Progenitor cell of endocrine pancreas (in vitro differentiated cells): ENCODE results near the gene KCTD5. TPM values are rescaled to one million over a fixed set of nuclear protein-coding genes. Genes with fewer than 3 reads are reported as not detected.
"Not testable (repeated sequence)": the region's sequence is repeated elsewhere in the genome, so short reads cannot be mapped to it uniquely, and the experiment has no call there.

Experiments
- DNase-seq: peaks from one replicate; pipeline ENCODE4 v3.0.0; 2021; ENCODE audit warnings: low spot score; ENCODE audit not compliant: unreplicated experiment
- H3K27ac Mint-ChIP-seq: 2 replicates; pipeline ENCODE4 v1.8.0; 2021; ENCODE audit warnings: mild to moderate bottlenecking, moderate library complexity, mixed read lengths
- H3K27me3 Mint-ChIP-seq: 2 replicates; pipeline ENCODE4 v1.8.0; 2021; ENCODE audit warnings: mixed read lengths
- H3K36me3 Mint-ChIP-seq: 2 replicates; pipeline ENCODE4 v1.8.0; 2022; ENCODE audit warnings: mixed read lengths; ENCODE audit not compliant: insufficient read depth
- H3K4me1 Mint-ChIP-seq: 2 replicates; pipeline ENCODE4 v1.8.0; 2021; ENCODE audit warnings: low read depth, mixed read lengths
- H3K4me3 Mint-ChIP-seq: 2 replicates; pipeline ENCODE4 v1.8.0; 2021; ENCODE audit warnings: low read depth, mild to moderate bottlenecking, moderate library complexity, mixed read lengths
- H3K9me3 Mint-ChIP-seq: 2 replicates; pipeline ENCODE4 v1.8.0; 2021; ENCODE audit warnings: low read depth, mixed read lengths
- total RNA-seq: library from RNA; stranded (reverse); gene quantifications from 2 replicates; pipeline ENCODE4 v1.2.1, GENCODE V29; 2021
- TF ChIP-seq, protein P1 (sequence below): fragments of 200-600 bp; sonication (generic); IDR thresholded peaks from one replicate; pipeline ENCODE4 v1.5.0; 2021; ENCODE audit warnings: antibody characterized with exemption, mild to moderate bottlenecking; ENCODE audit not compliant: unreplicated experiment

The KCTD5 gene
- total RNA-seq, 1 donor from 2014 or later, result 21.4 TPM

DNA sequence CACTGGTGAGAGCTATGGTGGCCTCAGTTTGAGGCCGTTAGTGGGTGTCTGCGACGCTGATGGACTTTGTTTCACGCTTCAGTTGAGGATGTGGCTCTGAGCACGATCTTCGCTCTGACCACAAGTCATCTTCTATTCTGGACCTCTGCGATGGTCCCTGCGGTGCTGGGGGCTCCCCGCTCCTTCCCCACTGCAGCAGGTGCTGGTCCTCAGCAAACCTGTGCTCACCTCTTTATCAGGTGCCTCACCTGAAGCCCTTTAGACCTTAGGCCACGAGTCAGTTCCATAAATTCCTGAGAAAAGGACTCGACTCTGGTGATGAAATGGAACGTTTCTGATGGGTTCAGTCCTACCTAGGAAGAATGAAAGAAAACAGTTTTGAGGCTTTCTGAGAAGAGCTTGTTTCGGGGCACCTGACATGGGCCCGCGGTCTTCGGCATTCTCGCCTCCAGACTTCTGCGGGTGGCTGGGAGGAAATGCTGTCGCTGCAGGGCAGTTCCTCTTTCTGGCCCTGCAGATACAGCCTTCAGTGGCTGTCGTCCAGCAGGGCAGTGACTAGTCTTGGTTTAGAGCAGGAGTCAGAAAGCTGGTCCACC, 4.7 kb downstream of the KCTD5 start:
- no peak overlapping the region for H3K27ac Mint-ChIP-seq
- peaks cover 5% of the 10 kb centered on the region for H3K4me1 Mint-ChIP-seq
- H3K36me3 Mint-ChIP-seq, result no peaks in the 10 kb centered on the region
- TF ChIP-seq, protein P1, sequence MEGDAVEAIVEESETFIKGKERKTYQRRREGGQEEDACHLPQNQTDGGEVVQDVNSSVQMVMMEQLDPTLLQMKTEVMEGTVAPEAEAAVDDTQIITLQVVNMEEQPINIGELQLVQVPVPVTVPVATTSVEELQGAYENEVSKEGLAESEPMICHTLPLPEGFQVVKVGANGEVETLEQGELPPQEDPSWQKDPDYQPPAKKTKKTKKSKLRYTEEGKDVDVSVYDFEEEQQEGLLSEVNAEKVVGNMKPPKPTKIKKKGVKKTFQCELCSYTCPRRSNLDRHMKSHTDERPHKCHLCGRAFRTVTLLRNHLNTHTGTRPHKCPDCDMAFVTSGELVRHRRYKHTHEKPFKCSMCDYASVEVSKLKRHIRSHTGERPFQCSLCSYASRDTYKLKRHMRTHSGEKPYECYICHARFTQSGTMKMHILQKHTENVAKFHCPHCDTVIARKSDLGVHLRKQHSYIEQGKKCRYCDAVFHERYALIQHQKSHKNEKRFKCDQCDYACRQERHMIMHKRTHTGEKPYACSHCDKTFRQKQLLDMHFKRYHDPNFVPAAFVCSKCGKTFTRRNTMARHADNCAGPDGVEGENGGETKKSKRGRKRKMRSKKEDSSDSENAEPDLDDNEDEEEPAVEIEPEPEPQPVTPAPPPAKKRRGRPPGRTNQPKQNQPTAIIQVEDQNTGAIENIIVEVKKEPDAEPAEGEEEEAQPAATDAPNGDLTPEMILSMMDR, result no peak
- no peak for DNase-seq
- no peaks in the 10 kb centered on the region for H3K27me3 Mint-ChIP-seq
- H3K9me3 Mint-ChIP-seq, result no peaks in the 10 kb centered on the region
- no peak overlapping the region for H3K4me3 Mint-ChIP-seq

DNA sequence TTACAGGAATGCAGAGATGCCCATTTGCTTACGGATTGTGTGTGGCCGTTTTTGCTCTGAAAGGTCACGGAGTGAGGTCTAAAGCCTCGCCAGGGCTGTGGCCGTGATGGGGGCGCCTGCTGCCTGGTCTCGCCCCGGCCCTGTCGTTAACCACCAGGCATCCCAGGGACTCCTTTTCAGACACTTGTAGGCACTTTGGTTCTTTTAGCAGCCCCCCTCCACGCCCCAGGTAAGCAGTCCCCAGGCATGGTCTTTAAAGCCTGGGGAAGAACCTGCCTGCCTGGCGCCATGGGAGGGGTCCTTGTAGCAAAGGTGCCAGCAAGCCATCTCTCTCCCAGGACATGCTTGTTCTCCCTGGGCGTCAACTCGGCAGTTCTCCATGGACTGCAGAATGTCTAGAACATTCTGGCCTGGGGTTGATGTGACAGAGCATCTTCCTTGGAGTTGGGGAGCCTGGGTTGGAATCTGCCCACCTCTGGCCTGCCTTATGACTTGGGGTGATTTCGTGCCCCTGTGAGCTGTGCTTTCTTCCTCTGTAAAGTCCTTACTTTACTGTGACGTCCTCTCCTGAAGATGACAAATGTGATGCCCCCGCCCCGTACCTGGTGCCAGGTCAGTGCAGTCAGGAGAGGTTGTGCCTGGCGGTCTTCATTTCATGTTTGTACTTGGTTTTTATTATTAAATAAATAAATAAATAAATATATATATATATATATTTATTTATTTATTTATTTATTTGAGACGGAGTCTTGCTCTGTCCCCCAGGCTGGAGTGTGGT, 5.4 kb downstream of the KCTD5 start:
- Mint-ChIP-seq H3K27ac (no peak overlapping the region), H3K9me3 (no peaks in the 10 kb centered on the region), H3K36me3 (no peaks in the 10 kb centered on the region), H3K4me1 (peaks cover 3% of the 10 kb centered on the region), H3K27me3 (no peaks in the 10 kb centered on the region), H3K4me3 (no peak overlapping the region)
- TF ChIP-seq, protein P1, result no peak
- no peak for DNase-seq

DNA sequence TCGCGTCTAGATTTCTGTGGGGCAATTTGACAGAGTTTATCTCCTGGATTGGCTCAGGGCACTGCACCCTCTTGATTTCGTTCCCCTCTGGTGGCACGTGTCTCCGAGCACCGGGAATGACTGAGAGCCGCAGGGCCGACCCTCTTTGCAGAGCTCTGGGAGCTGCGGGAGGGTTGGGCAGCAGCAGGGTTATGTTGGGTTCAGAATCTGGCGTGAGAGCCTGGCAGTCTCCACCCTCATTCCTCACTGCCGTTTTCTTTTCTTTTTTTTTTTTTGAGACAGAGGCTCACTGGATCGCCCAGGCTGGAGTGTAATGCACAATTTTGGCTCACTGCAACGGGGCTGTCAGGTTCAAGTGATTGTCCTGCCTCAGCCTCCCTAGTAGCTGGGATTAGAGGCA, 7.1 kb downstream of the KCTD5 start:
- not testable (repeated sequence) for H3K27ac Mint-ChIP-seq, DNase-seq, H3K4me3 Mint-ChIP-seq, H3K27me3 Mint-ChIP-seq, H3K4me1 Mint-ChIP-seq, H3K9me3 Mint-ChIP-seq, H3K36me3 Mint-ChIP-seq

DNA sequence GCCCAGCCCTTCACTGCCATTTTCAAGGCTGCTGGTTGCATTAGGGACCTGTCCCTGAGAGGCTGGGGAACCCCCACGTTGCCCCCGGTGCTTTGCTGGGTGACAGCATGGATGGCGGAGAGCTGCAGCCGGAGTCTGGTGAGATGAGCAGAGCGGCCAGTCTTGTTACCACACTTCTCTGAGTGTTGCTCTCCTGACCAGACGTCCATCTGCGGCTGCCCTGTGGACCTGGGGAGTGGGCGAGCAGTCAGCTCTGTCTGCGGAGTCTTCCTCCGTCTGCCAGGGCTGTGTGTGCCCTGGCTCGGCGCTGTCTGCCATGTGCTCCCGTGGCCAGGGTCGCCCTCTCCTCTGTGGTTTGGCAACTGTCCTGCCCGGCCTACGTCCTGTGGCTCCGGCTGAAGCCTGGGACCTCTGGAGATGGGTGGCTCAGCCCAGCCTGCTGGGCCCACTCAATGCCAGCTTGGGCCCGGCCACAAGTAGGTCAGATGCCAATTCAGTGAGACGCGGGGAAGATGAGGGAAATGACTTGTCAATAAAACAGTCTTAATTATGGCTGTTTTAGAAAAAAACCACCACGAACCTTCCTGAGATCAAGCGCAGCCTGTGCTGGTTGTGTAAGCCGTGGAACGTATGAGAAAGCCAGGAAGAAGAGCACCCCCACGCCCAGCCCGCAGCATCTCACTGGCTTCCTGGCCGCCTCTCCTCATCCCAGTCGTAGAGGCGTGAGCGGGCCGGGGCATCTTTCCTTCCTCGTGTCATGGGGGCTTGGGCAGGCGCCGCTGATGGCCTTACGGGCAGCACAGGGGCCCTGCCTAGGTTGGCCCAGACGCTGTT, 7.9 kb downstream of the KCTD5 start:
- Mint-ChIP-seq H3K27me3 (no peaks in the 10 kb centered on the region), H3K9me3 (no peaks in the 10 kb centered on the region), H3K4me3 (no peak overlapping the region), H3K27ac (no peak overlapping the region), H3K4me1 (no peaks in the 10 kb centered on the region), H3K36me3 (no peaks in the 10 kb centered on the region)
- no peak for DNase-seq
- TF ChIP-seq, protein P1, result no peak

DNA sequence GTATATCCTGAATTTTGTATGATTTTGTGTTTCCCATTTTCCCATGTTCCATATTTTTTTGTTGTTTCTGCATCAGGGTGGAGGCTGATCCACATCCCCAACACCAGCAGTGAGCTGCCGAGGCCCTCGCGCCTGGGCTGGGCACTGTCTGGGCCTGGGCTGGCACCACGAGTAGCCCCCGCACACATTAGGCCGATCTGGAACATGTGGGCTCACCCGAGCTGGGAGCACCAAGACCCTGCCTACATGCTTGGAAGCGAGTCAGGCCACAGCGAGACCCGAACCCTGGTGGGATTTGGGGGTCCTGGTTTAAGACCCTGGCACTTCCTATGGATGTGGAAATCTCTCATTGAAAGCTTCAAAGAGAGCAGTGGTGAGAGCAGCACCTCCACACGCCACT, 8.5 kb downstream of the KCTD5 start:
- Mint-ChIP-seq H3K4me1 (no peaks in the 10 kb centered on the region), H3K4me3 (no peak overlapping the region), H3K27me3 (no peaks in the 10 kb centered on the region), H3K36me3 (no peaks in the 10 kb centered on the region), H3K27ac (no peak overlapping the region), H3K9me3 (no peaks in the 10 kb centered on the region)
- DNase-seq, result no peak
- TF ChIP-seq, protein P1, result no peak
